GM12878 (cell line): ENCODE data around the gene BBS4. TPM values are rescaled to one million over a fixed set of nuclear protein-coding genes. Genes with fewer than 3 reads are reported as not detected.

ENCODE experiments used
- ATAC-seq: fragments of 200-7000 bp; cut with Tn5 transposase; 3 replicates; pipeline ENCODE4 v1.9.1; 2020; ENCODE audit warnings: mild to moderate bottlenecking, moderate library complexity
- BruUV-seq: library from RNA; stranded (reverse); fragments of 400-500 nt; replicated peaks from 2 replicates; lab custom pipeline; 2021; lab: Mats Ljungman, UMichigan
- CTCF ChIA-PET: fragments of 300-600 bp; sonication (Branson Sonifier 250); formaldehyde crosslinking; extraction: SDS; loops from one replicate; lab custom pipeline; 2021; ENCODE audit warnings: inconsistent platforms; lab: Yijun Ruan, JAX
- POLR2A ChIA-PET: fragments of 350-600 bp; formaldehyde crosslinking; extraction: SDS; loops from one replicate; lab custom pipeline; 2021; ENCODE audit warnings: inconsistent platforms; lab: Charles Lee
- RAD21 ChIA-PET: fragments of 300-600 bp; sonication (Branson Sonifier 250); formaldehyde crosslinking; loops from one replicate; lab custom pipeline; 2023; ENCODE audit warnings: antibody characterized with exemption; ENCODE audit not compliant: unreplicated experiment; lab: Charles Lee
- SMC1A ChIA-PET: fragments of 300-600 bp; sonication (Branson Sonifier 250); formaldehyde crosslinking; loops from one replicate; lab custom pipeline; 2023; ENCODE audit not compliant: unreplicated experiment, uncharacterized antibody; lab: Charles Lee
- DNase-seq: peaks from one replicate; pipeline ENCODE4 v3.0.0-alpha.2; 2011; ENCODE audit warnings: low read depth, low spot score
- FAIRE-seq: peaks from 3 replicates; lab custom pipeline; 2011; peaks lifted over from hg19 to GRCh38; lab: Jason Lieb, UNC
- H2AFZ ChIP-seq: 2 replicates; pipeline ENCODE4 v1.6.0; 2011; ENCODE audit warnings: low read depth, low read length, control low read depth; ENCODE audit not compliant: control insufficient read depth
- H3K27ac ChIP-seq: 2 replicates; pipeline ENCODE4 v1.5.1; 2011; ENCODE audit warnings: control low read depth; ENCODE audit not compliant: control insufficient read depth, insufficient read depth
- H3K27me3 ChIP-seq, 2 experiments: replicated peaks in 1 of 2; 2 replicates each; pipeline versions ENCODE4 v1.6.0 to v1.6.1; 2011; ENCODE audit warnings: low read length in 1 of 2; ENCODE audit not compliant: control insufficient read depth in 2 of 2, insufficient read depth in 2 of 2
- H3K36me3 ChIP-seq, 2 experiments: 2 replicates each; pipeline ENCODE4 v1.5.1; 2011; ENCODE audit warnings: low read length in 1 of 2; ENCODE audit not compliant: control insufficient read depth in 2 of 2, insufficient read depth in 2 of 2
- H3K4me1 ChIP-seq: 2 replicates; pipeline ENCODE4 v1.6.1; 2011; ENCODE audit warnings: mild to moderate bottlenecking, low read length, moderate library complexity, mixed read lengths; ENCODE audit not compliant: control insufficient read depth, insufficient read depth
- H3K4me2 ChIP-seq: 2 replicates; pipeline ENCODE4 v1.6.0; 2011; ENCODE audit warnings: control low read depth; ENCODE audit not compliant: control insufficient read depth, insufficient read depth
- H3K4me3 ChIP-seq: fragments of 200-600 bp; sonication (generic); 2 replicates; pipeline ENCODE4 v1.5.1; 2016
- H3K79me2 ChIP-seq: 2 replicates; pipeline ENCODE4 v1.6.0; 2011; ENCODE audit warnings: low read length; ENCODE audit not compliant: control insufficient read depth, insufficient read depth
- H3K9ac ChIP-seq: 2 replicates; pipeline ENCODE4 v1.8.0; 2011; ENCODE audit warnings: low read length, control low read depth, mixed read lengths; ENCODE audit not compliant: control insufficient read depth, insufficient read depth
- H3K9me3 ChIP-seq: replicated peaks from 3 replicates; pipeline ENCODE4 v1.5.1; 2011; ENCODE audit warnings: mild to moderate bottlenecking, low read length; ENCODE audit not compliant: control insufficient read depth, insufficient read depth
- H4K20me1 ChIP-seq: 2 replicates; pipeline ENCODE4 v1.6.0; 2011; ENCODE audit not compliant: control insufficient read depth, insufficient read depth
- BRCA1 ChIP-seq: IDR thresholded peaks from 2 replicates; pipeline ENCODE4 v1.6.1; 2011; ENCODE audit warnings: low read depth, low read length, improper control_type of control experiment
- CEBPB ChIP-seq, 2 experiments: fragments of 150-350 bp in 1 of 2; IDR thresholded peaks; 2 replicates each; pipeline ENCODE4 v1.6.1; 2012 to 2014; ENCODE audit warnings: low read depth in 2 of 2, low read length in 2 of 2, borderline replicate concordance in 1 of 2, inconsistent platforms in 1 of 2
- CEBPZ ChIP-seq: fragments of 150-350 bp; IDR thresholded peaks from 2 replicates; pipeline ENCODE4 v1.6.1; 2016; ENCODE audit warnings: low read depth, low read length
- CHD1 ChIP-seq: IDR thresholded peaks from 2 replicates; pipeline ENCODE4 v1.6.1; 2012; ENCODE audit warnings: low read depth, low read length, improper control_type of control experiment
- CREM ChIP-seq: IDR thresholded peaks from 2 replicates; pipeline ENCODE4 v1.6.1; 2014; ENCODE audit warnings: antibody characterized with exemption, low read depth
- NFYA ChIP-seq: IDR thresholded peaks from 2 replicates; pipeline ENCODE4 v1.6.1; 2011; ENCODE audit warnings: low read depth, mild to moderate bottlenecking, low read length, improper control_type of control experiment, borderline replicate concordance
- SMAD1 ChIP-seq: fragments of 450-650 bp; IDR thresholded peaks from 2 replicates; pipeline ENCODE4 v1.6.1; 2018; ENCODE audit warnings: mild to moderate bottlenecking, low read depth; ENCODE audit not compliant: partially characterized antibody
- TARDBP ChIP-seq: IDR thresholded peaks from 2 replicates; pipeline ENCODE4 v1.6.1; 2016; ENCODE audit warnings: borderline replicate concordance
- WGBS: methylation state at CpG from one replicate; pipeline ENCODE4 v1.1.6; 2016; ENCODE audit warnings: low lambda C conversion rate; ENCODE audit not compliant: insufficient replicate concordance, insufficient coverage; ENCODE audit errors: missing lambda C conversion rate; 5-methylcytosine and 5-hydroxymethylcytosine counted together
- in situ Hi-C: fragments of 300-500 bp; cut with MboI; formaldehyde crosslinking; loops from 9 replicates; pipeline ENCODE4 v1.14.3; 2018; ENCODE audit warnings: mixed read lengths
- intact Hi-C: fragments of 100-400 bp; cut with micrococcal nuclease; formaldehyde crosslinking; loops from one replicate; pipeline ENCODE4 v1.14.2; 2022; ENCODE audit not compliant: unreplicated experiment
- polyA plus RNA-seq, 11 experiments: library from polyadenylated mRNA; depleted of rRNA in 4 of 11; unstranded in 6 of 11; stranded (reverse) in 5 of 11; fragments of >200 nt; fragmentation: Nextera tagmentation in 4 of 11; fragmentation: Illumina TruSeq in 1 of 11; extraction: Ambion mirVana in 4 of 11; extraction: Trizol in 1 of 11; gene quantifications; 1 replicate in 1 of 11; 2 replicates in 10 of 11; pipeline versions ENCODE4 v1.2.1 to v1.2.3, GENCODE V29; 2011 to 2016; ENCODE audit warnings: inconsistent platforms in 2 of 11, missing spikeins in 2 of 11, low read depth in 1 of 11
- total RNA-seq, 4 experiments: library from RNA; depleted of rRNA in 3 of 4; stranded (reverse); fragments of >200 nt in 3 of 4; fragmentation: Illumina TruSeq in 1 of 4; extraction: Trizol in 1 of 4; gene quantifications; 2 replicates each; pipeline versions ENCODE4 v1.2.1 to v1.2.3, GENCODE V29; 2013 to 2021
- TF ChIP-seq, protein P1 (sequence below): fragments of 450-650 bp; IDR thresholded peaks from 2 replicates; pipeline ENCODE4 v1.6.1; 2018; ENCODE audit warnings: mild to moderate bottlenecking, low read depth, moderate library complexity; ENCODE audit not compliant: partially characterized antibody

Gene BBS4
- total and polyA plus RNA-seq, 10 of the 15 experiments (the other 5 are each of a cell fraction or from before 2014, with no cell fraction given), result 7.2 to 22.1 (median 9.9) TPM

- Histone ChIP-seq H3K9ac (no peak overlapping the region), H3K9me3 (no peaks in the 10 kb centered on the region), H3K4me2 (no peak overlapping the region), H4K20me1 (no peaks in the 10 kb centered on the region), H3K27ac (no peak overlapping the region), H3K27me3 (no peaks in the 10 kb centered on the region), H3K79me2 (no peaks in the 10 kb centered on the region), H3K4me1 (0 out of 2 replicates have a peak, but pooled peaks cover 3% of the 10 kb centered on the region), H3K36me3 (no peaks in the 10 kb centered on the region), H2AFZ (no peak overlapping the region), H3K4me3 (no peak overlapping the region)
- RAD21 ChIA-PET, result interaction anchor here (0.7 kb wide), 1 partner anchor 359 kb away, joined by 3 read pairs; no protein-coding TSS in a partner anchor
- DNase-seq, result no peak
- SMC1A ChIA-PET, result interaction anchor here (0.7 to 1.4 kb wide), 3 partner anchors 51 to 289 kb away, joined by 3 to 4 read pairs (median 3); no protein-coding TSS in a partner anchor
- TF ChIP-seq SMAD1 (no peak), CEBPZ (no peak), CREM (no peak), TARDBP (no peak), CEBPB (IDR thresholded peaks at IDR 0.05; ENCODE audit: borderline replicate concordance in 1 of 2, low read depth in 2 of 2, low read length in 2 of 2) (no peak), NFYA (no peak), CHD1 (no peak), BRCA1 (no peak)
- TF ChIP-seq, protein P1, sequence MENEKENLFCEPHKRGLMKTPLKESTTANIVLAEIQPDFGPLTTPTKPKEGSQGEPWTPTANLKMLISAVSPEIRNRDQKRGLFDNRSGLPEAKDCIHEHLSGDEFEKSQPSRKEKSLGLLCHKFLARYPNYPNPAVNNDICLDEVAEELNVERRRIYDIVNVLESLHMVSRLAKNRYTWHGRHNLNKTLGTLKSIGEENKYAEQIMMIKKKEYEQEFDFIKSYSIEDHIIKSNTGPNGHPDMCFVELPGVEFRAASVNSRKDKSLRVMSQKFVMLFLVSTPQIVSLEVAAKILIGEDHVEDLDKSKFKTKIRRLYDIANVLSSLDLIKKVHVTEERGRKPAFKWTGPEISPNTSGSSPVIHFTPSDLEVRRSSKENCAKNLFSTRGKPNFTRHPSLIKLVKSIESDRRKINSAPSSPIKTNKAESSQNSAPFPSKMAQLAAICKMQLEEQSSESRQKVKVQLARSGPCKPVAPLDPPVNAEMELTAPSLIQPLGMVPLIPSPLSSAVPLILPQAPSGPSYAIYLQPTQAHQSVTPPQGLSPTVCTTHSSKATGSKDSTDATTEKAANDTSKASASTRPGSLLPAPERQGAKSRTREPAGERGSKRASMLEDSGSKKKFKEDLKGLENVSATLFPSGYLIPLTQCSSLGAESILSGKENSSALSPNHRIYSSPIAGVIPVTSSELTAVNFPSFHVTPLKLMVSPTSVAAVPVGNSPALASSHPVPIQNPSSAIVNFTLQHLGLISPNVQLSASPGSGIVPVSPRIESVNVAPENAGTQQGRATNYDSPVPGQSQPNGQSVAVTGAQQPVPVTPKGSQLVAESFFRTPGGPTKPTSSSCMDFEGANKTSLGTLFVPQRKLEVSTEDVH, result no peak
- WGBS, result 32% methylated on average over 3 of the region's 3 CpGs
- intact Hi-C loops, result no loop called here
- in situ Hi-C loops, result loop anchor here (5.0 to 10.0 kb wide), 5 partner anchors 44 to 359 kb away; partner anchors contain the start of gene ARIH1
- CTCF ChIA-PET, result interaction anchor here (0.7 to 2.7 kb wide), 10 partner anchors 9 to 101 kb away, joined by 3 to 27 read pairs (median 3); partner anchors contain the start of genes BBS4 and HIGD2B
- no TSS peak for BruUV-seq
- no peak for ATAC-seq
- no peak for FAIRE-seq
- POLR2A ChIA-PET, result interaction anchor here (0.6 kb wide), 1 partner anchor 432 kb away, joined by 4 read pairs; no protein-coding TSS in a partner anchor
Observed at GRCh38 chr15:72671525-72671924, 14.5 kb upstream of the BBS4 start.
